ENCODE data around the gene XPNPEP1.

Gene XPNPEP1

GRCh38 chr10:109932391-109932790 is 9.1 kb upstream of the XPNPEP1 start:
- DNase-seq (ENCODE audit: low read depth): no peak
- H3K4me3 ChIP-seq (ENCODE audit: low read length): no peak overlapping the region
- no peak for TF ChIP-seq CTCF (IDR thresholded peaks at IDR 0.05; ENCODE audit: insufficient read depth, low read depth, low read length, missing control alignments)

DNA sequence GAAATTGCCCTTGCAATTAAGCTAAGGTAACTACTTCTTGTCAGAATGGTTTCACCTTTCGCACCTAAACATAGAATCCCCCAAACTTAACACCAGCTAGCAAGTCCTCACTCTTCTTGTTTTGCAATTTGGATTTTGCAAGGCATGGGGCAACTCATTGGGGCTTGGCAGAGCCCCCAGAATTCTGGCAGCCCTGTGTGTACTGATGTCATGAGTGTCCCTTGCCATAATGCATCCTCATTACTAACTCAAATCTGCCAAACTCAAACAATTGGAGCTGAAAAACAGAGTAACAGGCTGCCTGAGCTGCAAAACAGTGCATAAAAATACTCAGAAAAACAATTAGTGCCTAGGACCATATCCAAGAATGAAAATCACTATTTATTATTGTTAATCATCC is 7.9 kb upstream of the XPNPEP1 start:
- TF ChIP-seq CTCF (IDR thresholded peaks at IDR 0.05; ENCODE audit: insufficient read depth, low read depth, low read length, missing control alignments): no peak
- H3K4me3 ChIP-seq (ENCODE audit: low read length): no peak overlapping the region
- no peak for DNase-seq (ENCODE audit: low read depth)

- no peak for DNase-seq (ENCODE audit: low read depth)
- no peak for TF ChIP-seq CTCF (IDR thresholded peaks at IDR 0.05; ENCODE audit: insufficient read depth, low read depth, low read length, missing control alignments)
- H3K4me3 ChIP-seq (ENCODE audit: low read length): no peak overlapping the region
Measured at GRCh38 chr10:109929501-109930219, 6.3 kb upstream of the XPNPEP1 start.

DNA sequence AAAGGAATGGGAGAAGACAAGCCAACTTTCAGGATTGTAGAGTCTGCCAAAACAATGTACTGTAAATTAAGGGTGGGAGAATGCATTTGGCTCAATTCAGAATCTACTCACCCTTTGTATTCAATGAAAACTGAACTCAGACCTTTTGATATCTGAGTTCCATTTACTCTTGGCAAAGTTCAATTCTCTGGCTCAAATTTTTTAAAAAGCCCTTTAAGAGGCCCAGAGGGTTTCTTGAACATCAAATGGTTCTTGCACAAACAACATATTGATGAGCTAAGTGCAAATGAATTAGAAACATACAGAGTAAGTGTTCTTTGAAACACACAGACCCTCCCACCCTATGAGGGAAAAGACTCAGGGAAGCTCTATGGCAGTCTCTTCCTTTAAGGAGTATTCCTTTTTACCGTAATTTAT is 5.2 kb upstream of the XPNPEP1 start:
- no peak overlapping the region for H3K4me3 ChIP-seq (ENCODE audit: low read length)
- no peak for DNase-seq (ENCODE audit: low read depth)
- no peak for TF ChIP-seq CTCF (IDR thresholded peaks at IDR 0.05; ENCODE audit: insufficient read depth, low read depth, low read length, missing control alignments)

- no peak overlapping the region for H3K4me3 ChIP-seq (ENCODE audit: low read length)
- no peak for TF ChIP-seq CTCF (IDR thresholded peaks at IDR 0.05; ENCODE audit: insufficient read depth, low read depth, low read length, missing control alignments)
- DNase-seq (ENCODE audit: low read depth): no peak
Measured at GRCh38 chr10:109926825-109927224, 3.5 kb upstream of the XPNPEP1 start.

DNA sequence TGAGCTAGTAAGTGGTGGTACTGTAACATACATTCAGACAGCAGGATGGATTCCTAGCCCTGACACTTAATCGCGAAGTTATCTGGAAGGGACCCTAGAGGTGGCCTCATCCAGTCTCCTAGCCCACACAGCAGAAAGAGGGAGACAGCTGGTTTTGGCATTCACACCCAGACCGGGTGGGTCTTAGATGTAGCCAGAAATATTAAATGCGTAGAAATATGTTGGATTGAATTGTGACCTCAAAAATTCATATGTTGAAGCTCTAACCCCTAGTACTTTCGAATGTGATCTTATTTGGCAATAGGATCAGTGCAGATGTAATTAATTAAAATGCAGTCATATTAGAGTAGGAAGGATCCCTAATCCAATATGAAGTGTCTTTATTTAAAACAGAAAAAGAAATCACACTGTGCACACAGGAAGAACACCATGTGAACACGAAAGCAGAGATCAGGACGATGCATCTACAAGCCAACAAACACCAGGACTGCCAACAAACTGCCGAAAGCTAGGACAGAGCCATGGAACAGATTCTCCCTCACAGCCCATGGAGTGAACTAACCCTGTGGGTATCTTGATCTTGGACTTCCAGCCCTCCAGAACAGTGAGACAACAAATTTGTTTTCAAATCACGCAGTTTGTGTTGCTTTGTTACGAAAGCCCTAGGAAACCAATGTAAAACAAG is 2.9 kb upstream of the XPNPEP1 start:
- TF ChIP-seq CTCF (IDR thresholded peaks at IDR 0.05; ENCODE audit: insufficient read depth, low read depth, low read length, missing control alignments): no peak
- H3K4me3 ChIP-seq (ENCODE audit: low read length): no peak overlapping the region
- no peak for DNase-seq (ENCODE audit: low read depth)
